WTC11 (cell line): Measurements from ENCODE around the gene MT1H. TPM values are rescaled to one million over a fixed set of nuclear protein-coding genes. Genes with fewer than 3 reads are reported as not detected.

ENCODE experiments used
- ATAC-seq: fragments of 200-7000 bp; cut with Tn5 transposase; 2 replicates; pipeline ENCODE4 v1.10.0; 2021; ENCODE audit warnings: mild to moderate bottlenecking, moderate library complexity
- CTCF ChIA-PET: fragments of 300-600 bp; sonication (Branson Sonifier 250); formaldehyde crosslinking; loops from one replicate; lab custom pipeline; 2021; ENCODE audit warnings: antibody characterized with exemption; lab: Charles Lee
- POLR2A ChIA-PET: fragments of 350-600 bp; sonication (Branson Sonifier 250); formaldehyde crosslinking; loops from one replicate; lab custom pipeline; 2021; ENCODE audit warnings: antibody characterized with exemption; lab: Charles Lee
- DNase-seq: peaks from one replicate; pipeline ENCODE4 v3.0.0; 2021; ENCODE audit warnings: low spot score
- H3K27ac Mint-ChIP-seq: 2 replicates; pipeline ENCODE4 v1.8.0; 2021; ENCODE audit warnings: mixed read lengths
- H3K27me3 Mint-ChIP-seq: 2 replicates; pipeline ENCODE4 v1.8.0; 2021; ENCODE audit warnings: low read depth, mild to moderate bottlenecking, moderate library complexity, mixed read lengths
- H3K36me3 Mint-ChIP-seq: 2 replicates; pipeline ENCODE4 v1.8.0; 2021; ENCODE audit warnings: mixed read lengths
- H3K4me1 Mint-ChIP-seq: 2 replicates; pipeline ENCODE4 v1.8.0; 2022; ENCODE audit warnings: mixed read lengths
- H3K4me3 Mint-ChIP-seq: 2 replicates; pipeline ENCODE4 v1.8.0; 2021; ENCODE audit warnings: mild to moderate bottlenecking, moderate library complexity, mixed read lengths
- H3K9me3 Mint-ChIP-seq: 2 replicates; pipeline ENCODE4 v1.8.0; 2021; ENCODE audit warnings: mixed read lengths
- AFF4 ChIP-seq: sonication (generic); formaldehyde crosslinking; IDR thresholded peaks from 2 replicates; pipeline ENCODE4 v1.8.1; 2023; ENCODE audit warnings: mild to moderate bottlenecking, missing genetic modification reagents, borderline replicate concordance
- CBFB ChIP-seq: sonication (generic); formaldehyde crosslinking; IDR thresholded peaks from 2 replicates; pipeline ENCODE4 v1.8.1; 2022; ENCODE audit warnings: mild to moderate bottlenecking, low read depth, missing genetic modification reagents
- E2F1 ChIP-seq: sonication (generic); formaldehyde crosslinking; IDR thresholded peaks from 2 replicates; pipeline ENCODE4 v1.8.0; 2022; ENCODE audit warnings: mild to moderate bottlenecking, missing genetic modification reagents
- E2F5 ChIP-seq: sonication (generic); formaldehyde crosslinking; IDR thresholded peaks from 2 replicates; pipeline ENCODE4 v1.8.1; 2022; ENCODE audit warnings: mild to moderate bottlenecking, moderate library complexity, missing genetic modification reagents
- ELF4 ChIP-seq: sonication (generic); formaldehyde crosslinking; IDR thresholded peaks from 2 replicates; pipeline ENCODE4 v1.8.1; 2022; ENCODE audit warnings: low read depth, mild to moderate bottlenecking, moderate library complexity, missing genetic modification reagents
- ERG ChIP-seq: fragments of 250-450 bp; sonication (Bioruptor Pico); IDR thresholded peaks from 2 replicates; pipeline ENCODE4 v1.8.0; 2021; ENCODE audit warnings: mild to moderate bottlenecking
- FOXJ3 ChIP-seq: sonication (generic); formaldehyde crosslinking; IDR thresholded peaks from 2 replicates; pipeline ENCODE4 v1.9.0; 2021; ENCODE audit warnings: missing genetic modification reagents, mild to moderate bottlenecking, borderline replicate concordance
- FOXP1 ChIP-seq: sonication (generic); formaldehyde crosslinking; IDR thresholded peaks from 2 replicates; pipeline ENCODE4 v1.8.0; 2022; ENCODE audit warnings: missing genetic modification reagents, mild to moderate bottlenecking, moderate library complexity, borderline replicate concordance
- GABPB1 ChIP-seq: sonication (generic); formaldehyde crosslinking; IDR thresholded peaks from 2 replicates; pipeline ENCODE4 v1.8.1; 2023; ENCODE audit warnings: mild to moderate bottlenecking, missing genetic modification reagents
- GRHL2 ChIP-seq: fragments of 250-450 bp; sonication (Bioruptor Pico); IDR thresholded peaks from 2 replicates; pipeline ENCODE4 v1.8.0; 2022; ENCODE audit warnings: mild to moderate bottlenecking, moderate library complexity; ENCODE audit not compliant: insufficient replicate concordance, severe bottlenecking
- GTF2I ChIP-seq: fragments of 250-450 bp; sonication (Bioruptor Pico); conservative IDR thresholded peaks from 2 replicates; pipeline ENCODE4 v1.4.0; 2021; ENCODE audit warnings: mild to moderate bottlenecking
- HMGA2 ChIP-seq: fragments of 250-450 bp; sonication (Bioruptor Pico); IDR thresholded peaks from 2 replicates; pipeline ENCODE4 v1.4.0; 2021; ENCODE audit warnings: mild to moderate bottlenecking, moderate library complexity
- MAX ChIP-seq: sonication (generic); formaldehyde crosslinking; IDR thresholded peaks from 2 replicates; pipeline ENCODE4 v1.8.0; 2022; ENCODE audit warnings: mild to moderate bottlenecking, missing genetic modification reagents
- MXD4 ChIP-seq: fragments of 250-450 bp; sonication (Bioruptor Pico); IDR thresholded peaks from 2 replicates; pipeline ENCODE4 v1.8.0; 2021; ENCODE audit warnings: mild to moderate bottlenecking, moderate library complexity, borderline replicate concordance
- NFATC4 ChIP-seq: fragments of 250-450 bp; sonication (Bioruptor Pico); IDR thresholded peaks from 2 replicates; pipeline ENCODE4 v1.9.0; 2021; ENCODE audit warnings: mild to moderate bottlenecking
- NFYB ChIP-seq: sonication (generic); formaldehyde crosslinking; conservative IDR thresholded peaks from 2 replicates; pipeline ENCODE4 v1.8.0; 2022; ENCODE audit warnings: low read depth, missing genetic modification reagents
- SOX15 ChIP-seq: fragments of 250-450 bp; sonication (Bioruptor Pico); IDR thresholded peaks from 2 replicates; pipeline ENCODE4 v1.9.0; 2021; ENCODE audit warnings: mild to moderate bottlenecking
- TCF7 ChIP-seq: sonication (generic); formaldehyde crosslinking; IDR thresholded peaks from 2 replicates; pipeline ENCODE4 v1.8.0; 2022; ENCODE audit warnings: mild to moderate bottlenecking, low read depth, missing genetic modification reagents, moderate library complexity
- TEAD4 ChIP-seq: sonication (generic); formaldehyde crosslinking; IDR thresholded peaks from 2 replicates; pipeline ENCODE4 v1.8.0; 2022; ENCODE audit warnings: mild to moderate bottlenecking, missing genetic modification reagents
- ZMAT4 ChIP-seq: fragments of 250-450 bp; sonication (Bioruptor Pico); IDR thresholded peaks from 2 replicates; pipeline ENCODE4 v1.9.0; 2021; ENCODE audit warnings: mild to moderate bottlenecking
- ZNF219 ChIP-seq: sonication (generic); formaldehyde crosslinking; IDR thresholded peaks from 2 replicates; pipeline ENCODE4 v1.8.0; 2023; ENCODE audit warnings: missing genetic modification reagents, mild to moderate bottlenecking, borderline replicate concordance
- ZNF416 ChIP-seq: fragments of 250-450 bp; sonication (Bioruptor Pico); IDR thresholded peaks from 2 replicates; pipeline ENCODE4 v1.9.0; 2021; ENCODE audit warnings: mild to moderate bottlenecking, inconsistent platforms
- total RNA-seq: library from RNA; stranded (reverse); gene quantifications from 3 replicates; pipeline ENCODE4 v1.2.3, GENCODE V29; 2021

MT1H gene
- total RNA-seq, 1 experiment from 2014 or later = 122 TPM

- TF ChIP-seq AFF4 (CRISPR knock-in tag) (no peak), TEAD4 (CRISPR knock-in tag) (no peak), ZNF416 (CRISPR knock-in tag) (no peak), FOXP1 (CRISPR knock-in tag) (0 out of 2 replicates have a peak, but pooled peaks have one; percentile 12), E2F5 (CRISPR knock-in tag) (no peak), CBFB (CRISPR knock-in tag) (no peak), MAX (CRISPR knock-in tag) (peak; percentile 13; the same call in 1 of the 2 replicates), GABPB1 (no peak)
- TF ChIP-seq, all 79 proteins: peak for 2
Measured at GRCh38 chr16:56675685-56676210, 6.1 kb downstream of the MT1H start (continued).

GRCh38 chr16:56677474-56677873 lies 7.9 kb downstream of the MT1H start:
- Mint-ChIP-seq H3K4me3 (no peak overlapping the region), H3K9me3 (no peaks in the 10 kb centered on the region), H3K4me1 (peaks cover 55% of the 10 kb centered on the region), H3K27me3 (peaks cover 35% of the 10 kb centered on the region), H3K36me3 (no peaks in the 10 kb centered on the region), H3K27ac (no peak overlapping the region; the same call in 1 of the 2 replicates)
- ChIA-PET CTCF (interaction anchor here (3.5 kb wide), 1 partner anchor 24 kb away, joined by 14 read pairs; no protein-coding TSS in a partner anchor), POLR2A (interaction anchor here (0.8 kb wide), 1 partner anchor 37 kb away, joined by 3 read pairs; no protein-coding TSS in a partner anchor)
- DNase-seq = no peak
- no peak for ATAC-seq
- TF ChIP-seq E2F1 (CRISPR knock-in tag) (no peak), GRHL2 (CRISPR knock-in tag) (no peak)

- Mint-ChIP-seq H3K4me3 (no peak overlapping the region), H3K27me3 (peaks cover 25% of the 10 kb centered on the region), H3K4me1 (peaks cover 63% of the 10 kb centered on the region), H3K9me3 (no peaks in the 10 kb centered on the region), H3K36me3 (peaks cover 12% of the 10 kb centered on the region; the same call in 1 of the 2 replicates), H3K27ac (no peak overlapping the region)
- ChIA-PET CTCF (interaction anchor here (3.5 kb wide), 1 partner anchor 22 kb away, joined by 14 read pairs; no protein-coding TSS in a partner anchor), POLR2A (interaction anchor here (1.0 kb wide), 1 partner anchor 54 kb away, joined by 3 read pairs; no protein-coding TSS in a partner anchor)
- ATAC-seq (no peak), DNase-seq (no peak)
- TF ChIP-seq ERG (CRISPR knock-in tag) (no peak), MAX (CRISPR knock-in tag) (no peak), HMGA2 (CRISPR knock-in tag) (no peak), MXD4 (CRISPR knock-in tag) (no peak), FOXJ3 (CRISPR knock-in tag) (no peak), ZNF219 (no peak), NFATC4 (no peak), GTF2I (no peak), NFYB (CRISPR knock-in tag) (no peak), ELF4 (CRISPR knock-in tag) (no peak), ZMAT4 (CRISPR knock-in tag) (no peak), SOX15 (CRISPR knock-in tag) (no peak), TCF7 (CRISPR knock-in tag) (no peak)
Measured at GRCh38 chr16:56679078-56679730, 9.6 kb downstream of the MT1H start.
